Activated naive CD8-positive, alpha-beta T cell (primary cell): ENCODE results near the gene RGS11.

Source experiments
- H3K27ac Mint-ChIP-seq: one replicate; pipeline ENCODE4 v1.8.0; 2021; ENCODE audit warnings: mixed read lengths
- H3K27me3 Mint-ChIP-seq: one replicate; pipeline ENCODE4 v1.8.0; 2021; ENCODE audit warnings: mixed read lengths
- H3K36me3 Mint-ChIP-seq: one replicate; pipeline ENCODE4 v1.8.0; 2021; ENCODE audit warnings: mixed read lengths
- H3K4me1 Mint-ChIP-seq: one replicate; pipeline ENCODE4 v1.8.0; 2021; ENCODE audit warnings: low read depth, mixed read lengths
- H3K4me3 Mint-ChIP-seq: one replicate; pipeline ENCODE4 v1.8.0; 2021; ENCODE audit warnings: mild to moderate bottlenecking, mixed read lengths
- H3K9me3 Mint-ChIP-seq: one replicate; pipeline ENCODE4 v1.8.0; 2021; ENCODE audit warnings: low read depth, mixed read lengths

The RGS11 gene

DNA sequence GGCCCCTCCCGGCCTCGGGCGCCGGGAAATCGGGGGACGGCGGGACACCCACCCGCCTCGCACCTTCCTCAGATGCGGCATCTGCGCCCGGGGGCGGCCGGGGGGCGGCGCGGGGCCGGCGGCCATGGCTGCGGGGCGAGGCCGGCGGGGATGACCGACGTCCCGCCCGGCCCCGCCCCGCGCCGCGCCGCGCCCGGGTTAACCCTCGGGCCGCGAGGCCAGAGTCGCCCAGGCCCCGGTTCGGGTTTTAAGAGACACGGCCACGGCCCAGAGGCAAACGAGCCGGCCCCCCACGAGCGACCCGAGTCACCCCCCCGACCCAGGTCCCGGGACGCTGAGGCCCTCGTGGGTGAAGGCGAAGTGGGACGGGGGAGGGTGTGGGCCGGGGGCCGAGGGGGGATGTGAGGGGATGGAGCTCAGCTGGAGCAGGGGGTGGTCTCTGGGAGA, at the start of gene RGS11:
Gene RGS11, minus strand, starts transcription at position 159 of the 447 bp plus-strand sequence. Its CDS starts 33 bp downstream, at position 126.
- Mint-ChIP-seq H3K27me3 (peaks cover 5% of the 10 kb centered on the region), H3K4me3 (peak within 1 kb of the TSS; percentile 73), H3K36me3 (no peaks in the 10 kb centered on the region), H3K9me3 (no peaks in the 10 kb centered on the region), H3K4me1 (peaks cover 8% of the 10 kb centered on the region), H3K27ac (no peak within 1 kb of the TSS)

- peaks cover 58% of the 10 kb centered on the region for H3K4me1 Mint-ChIP-seq
- no peaks in the 10 kb centered on the region for H3K36me3 Mint-ChIP-seq
- H3K9me3 Mint-ChIP-seq, result no peaks in the 10 kb centered on the region
- H3K27me3 Mint-ChIP-seq, result no peaks in the 10 kb centered on the region
- peak overlapping the region; percentile 72 for H3K4me3 Mint-ChIP-seq
- no peak overlapping the region for H3K27ac Mint-ChIP-seq
These were observed 48.9 kb upstream of the RGS11 start for GRCh38 chr16:324451-325334.

DNA sequence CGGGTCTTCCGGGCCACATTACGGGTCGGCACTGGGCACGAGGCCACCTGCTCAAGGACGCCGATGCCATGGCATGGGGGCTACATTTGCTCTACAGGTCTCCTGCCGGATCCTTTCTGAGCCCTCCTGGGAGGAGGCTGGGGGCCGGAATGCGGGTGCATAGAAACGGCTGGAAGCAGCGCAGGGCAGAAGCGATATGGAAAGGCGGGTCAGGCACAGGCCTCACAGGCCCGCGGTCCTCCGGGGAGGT, 48.4 kb upstream of the RGS11 start:
- no peaks in the 10 kb centered on the region for H3K36me3 Mint-ChIP-seq
- no peaks in the 10 kb centered on the region for H3K9me3 Mint-ChIP-seq
- H3K4me3 Mint-ChIP-seq, result peak overlapping the region; percentile 72
- H3K27me3 Mint-ChIP-seq, result no peaks in the 10 kb centered on the region
- peaks cover 62% of the 10 kb centered on the region for H3K4me1 Mint-ChIP-seq
- H3K27ac Mint-ChIP-seq, result no peak overlapping the region

DNA sequence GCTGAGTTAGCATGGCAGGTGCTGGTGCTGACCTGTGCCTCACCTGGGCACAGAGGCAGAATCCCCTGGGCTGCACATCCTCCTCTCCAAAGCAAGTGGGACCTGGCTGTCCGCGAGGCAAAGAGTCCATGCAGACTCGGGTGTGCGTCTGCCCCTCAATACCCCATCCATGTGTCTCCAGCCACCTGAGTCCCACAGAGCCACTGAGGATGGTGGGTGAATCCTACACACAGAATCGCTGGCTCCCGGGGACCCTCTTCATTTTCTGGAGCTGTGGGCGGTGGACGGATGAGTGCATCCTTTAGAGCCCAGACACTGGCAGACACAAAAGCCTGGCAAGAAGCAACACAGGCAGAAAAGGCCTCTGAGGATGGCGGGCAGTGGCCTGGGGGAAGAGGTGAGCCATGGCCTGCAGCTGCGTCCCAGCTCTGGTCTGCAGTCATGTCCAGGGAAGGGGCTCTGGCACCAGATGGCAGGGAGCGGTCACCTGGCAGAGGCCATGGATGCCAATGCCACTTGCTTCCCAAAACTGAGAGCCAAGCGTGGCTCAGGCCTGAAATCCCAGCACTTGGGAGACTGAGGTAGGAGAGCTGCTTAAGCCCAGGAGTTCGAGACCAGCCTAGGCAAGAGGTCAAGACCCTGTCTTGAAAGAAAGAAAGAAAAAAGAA, 46.9 kb upstream of the RGS11 start:
- Mint-ChIP-seq H3K4me3 (no peak overlapping the region), H3K27ac (no peak overlapping the region), H3K9me3 (no peaks in the 10 kb centered on the region), H3K27me3 (no peaks in the 10 kb centered on the region), H3K36me3 (no peaks in the 10 kb centered on the region), H3K4me1 (peaks cover 71% of the 10 kb centered on the region)

DNA sequence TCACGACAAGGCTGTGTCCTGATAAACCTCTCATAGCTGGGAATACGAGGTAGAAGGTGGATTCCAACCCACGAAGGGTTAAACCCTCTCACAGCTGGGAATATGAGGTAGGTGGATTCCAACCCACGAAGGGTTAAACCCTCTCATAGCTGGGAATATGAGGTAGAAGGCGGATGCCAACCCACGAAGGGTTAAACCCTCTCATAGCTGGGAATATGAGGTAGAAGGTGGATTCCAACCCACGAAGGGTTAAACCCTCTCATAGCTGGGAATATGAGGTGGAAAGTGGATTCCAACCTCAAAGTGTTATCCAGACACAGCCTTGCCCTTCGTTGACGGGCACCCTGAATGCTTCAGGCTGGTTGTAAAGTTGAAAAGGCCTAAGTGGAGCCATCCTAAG, 45.8 kb upstream of the RGS11 start:
- H3K4me1 Mint-ChIP-seq, result peaks cover 68% of the 10 kb centered on the region
- peak overlapping the region; percentile 64 for H3K27ac Mint-ChIP-seq
- H3K9me3 Mint-ChIP-seq, result no peaks in the 10 kb centered on the region
- no peak overlapping the region for H3K4me3 Mint-ChIP-seq
- H3K36me3 Mint-ChIP-seq, result no peaks in the 10 kb centered on the region
- no peaks in the 10 kb centered on the region for H3K27me3 Mint-ChIP-seq

DNA sequence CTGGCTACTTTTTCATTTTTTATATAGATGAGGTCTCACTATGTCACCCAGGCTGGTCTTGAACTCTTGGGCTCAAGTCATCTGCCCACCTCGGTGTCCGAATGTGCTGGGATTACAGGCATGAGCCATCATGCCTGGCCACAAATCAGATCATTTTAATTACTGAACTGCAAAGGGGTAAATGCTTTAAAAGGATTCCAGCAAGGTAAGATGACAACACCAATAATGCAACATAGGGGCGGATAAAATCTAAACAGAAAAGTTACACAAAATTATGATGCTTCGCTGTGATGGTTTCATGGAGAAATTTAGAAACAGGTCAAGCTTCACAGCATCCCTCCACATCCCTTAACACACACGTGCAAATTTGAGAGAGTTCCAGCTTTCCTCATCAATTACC, 44.5 kb upstream of the RGS11 start:
- peak overlapping the region; percentile 84 for H3K27ac Mint-ChIP-seq
- H3K36me3 Mint-ChIP-seq, result no peaks in the 10 kb centered on the region
- H3K4me1 Mint-ChIP-seq, result peaks cover 63% of the 10 kb centered on the region
- peak overlapping the region; percentile 59 for H3K4me3 Mint-ChIP-seq
- no peaks in the 10 kb centered on the region for H3K9me3 Mint-ChIP-seq
- no peaks in the 10 kb centered on the region for H3K27me3 Mint-ChIP-seq

DNA sequence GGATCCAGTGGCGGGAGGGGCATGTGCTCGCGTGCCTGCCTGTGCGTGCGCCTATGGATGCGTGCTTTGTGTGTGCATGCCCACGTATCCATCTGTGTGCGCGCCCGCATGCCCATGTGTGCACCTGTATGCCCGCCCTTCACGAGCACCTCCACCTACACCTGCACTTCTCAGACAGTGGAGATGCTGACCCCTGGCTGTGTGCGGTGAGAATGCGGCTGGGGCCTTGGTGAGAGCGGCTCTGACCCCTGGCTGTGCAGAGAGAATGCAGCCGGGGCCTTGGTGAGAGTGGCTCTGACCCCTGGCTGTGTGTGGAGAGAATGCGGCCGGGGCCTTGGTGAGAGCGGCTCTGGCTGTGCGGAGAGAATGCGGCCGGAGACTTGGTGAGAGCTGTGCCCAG, 42.9 kb upstream of the RGS11 start:
- Mint-ChIP-seq H3K36me3 (no peaks in the 10 kb centered on the region), H3K27me3 (no peaks in the 10 kb centered on the region), H3K27ac (no peak overlapping the region), H3K4me1 (peaks cover 51% of the 10 kb centered on the region), H3K4me3 (no peak overlapping the region), H3K9me3 (no peaks in the 10 kb centered on the region)

GRCh38 chr16:317583-317982, 41.8 kb upstream of the RGS11 start:
- H3K36me3 Mint-ChIP-seq, result no peaks in the 10 kb centered on the region
- peaks cover 44% of the 10 kb centered on the region for H3K4me1 Mint-ChIP-seq
- H3K27me3 Mint-ChIP-seq, result no peaks in the 10 kb centered on the region
- no peaks in the 10 kb centered on the region for H3K9me3 Mint-ChIP-seq
- no peak overlapping the region for H3K27ac Mint-ChIP-seq
- H3K4me3 Mint-ChIP-seq, result no peak overlapping the region

DNA sequence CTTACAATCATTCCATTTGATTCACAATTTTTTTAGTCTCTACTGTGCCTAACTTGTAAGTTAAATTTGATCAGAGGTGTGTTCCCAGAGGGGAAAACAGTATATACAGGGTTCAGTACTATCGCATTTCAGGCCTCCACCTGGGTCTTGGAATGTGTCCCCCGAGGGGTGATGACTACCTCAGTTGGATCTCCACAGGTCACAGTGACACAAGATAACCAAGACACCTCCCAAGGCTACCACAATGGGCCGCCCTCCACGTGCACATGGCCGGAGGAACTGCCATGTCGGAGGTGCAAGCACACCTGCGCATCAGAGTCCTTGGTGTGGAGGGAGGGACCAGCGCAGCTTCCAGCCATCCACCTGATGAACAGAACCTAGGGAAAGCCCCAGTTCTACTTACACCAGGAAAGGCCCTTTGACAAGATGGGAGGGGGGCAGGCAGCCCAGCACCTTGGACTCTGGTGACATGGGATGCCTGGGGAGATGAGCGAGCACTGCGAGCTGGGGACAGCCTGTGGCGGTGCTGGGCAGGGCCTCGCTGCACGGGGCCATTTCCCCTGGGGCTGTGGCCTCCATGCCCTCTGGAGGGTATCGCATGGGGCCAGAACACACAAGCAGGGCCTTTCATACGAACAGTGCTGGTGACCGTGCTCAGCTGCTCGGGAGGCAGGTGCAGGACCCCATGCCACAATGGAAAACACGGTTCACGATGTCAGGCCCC, 41.2 kb upstream of the RGS11 start:
- Mint-ChIP-seq H3K4me3 (no peak overlapping the region), H3K9me3 (no peaks in the 10 kb centered on the region), H3K4me1 (peaks cover 44% of the 10 kb centered on the region), H3K27me3 (no peaks in the 10 kb centered on the region), H3K27ac (no peak overlapping the region), H3K36me3 (no peaks in the 10 kb centered on the region)

- Mint-ChIP-seq H3K36me3 (no peaks in the 10 kb centered on the region), H3K27ac (no peak overlapping the region), H3K9me3 (no peaks in the 10 kb centered on the region), H3K27me3 (no peaks in the 10 kb centered on the region), H3K4me1 (peaks cover 34% of the 10 kb centered on the region), H3K4me3 (no peak overlapping the region)
These were observed 39.1 kb upstream of the RGS11 start for GRCh38 chr16:314795-315299.

GRCh38 chr16:314351-314750, 38.6 kb upstream of the RGS11 start:
- Mint-ChIP-seq H3K9me3 (no peaks in the 10 kb centered on the region), H3K4me3 (no peak overlapping the region), H3K27me3 (no peaks in the 10 kb centered on the region), H3K4me1 (peaks cover 34% of the 10 kb centered on the region), H3K27ac (no peak overlapping the region), H3K36me3 (no peaks in the 10 kb centered on the region)

DNA sequence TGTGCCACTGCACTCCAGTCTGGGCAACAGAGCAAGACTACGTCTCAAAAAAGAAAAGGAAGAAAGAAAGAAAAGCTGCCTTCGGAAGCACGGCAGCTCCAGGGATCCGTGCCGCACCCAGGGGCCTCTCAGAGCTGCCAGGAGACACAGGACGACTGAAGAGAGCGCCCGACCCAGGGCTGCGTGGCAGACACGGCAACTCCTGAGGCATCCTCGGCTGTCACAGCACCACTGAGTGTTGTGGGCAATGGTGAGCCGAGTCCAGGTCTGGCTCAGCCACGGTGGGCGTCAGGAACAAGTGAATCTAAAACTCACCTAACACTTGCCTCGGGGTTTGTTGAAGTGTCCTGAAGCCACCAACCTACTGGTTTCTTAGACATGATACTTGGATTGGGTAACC, 36.0 kb upstream of the RGS11 start:
- Mint-ChIP-seq H3K27ac (no peak overlapping the region), H3K36me3 (no peaks in the 10 kb centered on the region)

GRCh38 chr16:309476-309875, 33.7 kb upstream of the RGS11 start:
- Mint-ChIP-seq H3K36me3 (no peaks in the 10 kb centered on the region), H3K27ac (no peak overlapping the region), H3K4me1 (peaks cover 15% of the 10 kb centered on the region), H3K9me3 (no peaks in the 10 kb centered on the region), H3K27me3 (no peaks in the 10 kb centered on the region), H3K4me3 (no peak overlapping the region)

More for the DNA sequence above, 36.0 kb upstream of the RGS11 start:
- Mint-ChIP-seq H3K9me3 (no peaks in the 10 kb centered on the region), H3K4me1 (peaks cover 21% of the 10 kb centered on the region), H3K27me3 (no peaks in the 10 kb centered on the region), H3K4me3 (no peak overlapping the region)

- Mint-ChIP-seq H3K27me3 (no peaks in the 10 kb centered on the region), H3K4me3 (no peak overlapping the region)
These were observed 32.1 kb upstream of the RGS11 start for GRCh38 chr16:307691-308312.

More at GRCh38 chr16:307691-308312, 32.1 kb upstream of the RGS11 start:
- no peak overlapping the region for H3K27ac Mint-ChIP-seq
- peaks cover 15% of the 10 kb centered on the region for H3K4me1 Mint-ChIP-seq
- H3K9me3 Mint-ChIP-seq, result no peaks in the 10 kb centered on the region
- H3K36me3 Mint-ChIP-seq, result no peaks in the 10 kb centered on the region
